ENCODE measurements around the gene KRT78. TPM values are rescaled to one million over a fixed set of nuclear protein-coding genes. Genes with fewer than 3 reads are reported as not detected.
"Not testable (repeated sequence)": the region's sequence is repeated elsewhere in the genome, so short reads cannot be mapped to it uniquely, and the experiment has no call there.

Gene KRT78
- total RNA-seq, 1 donor = not detected

DNA sequence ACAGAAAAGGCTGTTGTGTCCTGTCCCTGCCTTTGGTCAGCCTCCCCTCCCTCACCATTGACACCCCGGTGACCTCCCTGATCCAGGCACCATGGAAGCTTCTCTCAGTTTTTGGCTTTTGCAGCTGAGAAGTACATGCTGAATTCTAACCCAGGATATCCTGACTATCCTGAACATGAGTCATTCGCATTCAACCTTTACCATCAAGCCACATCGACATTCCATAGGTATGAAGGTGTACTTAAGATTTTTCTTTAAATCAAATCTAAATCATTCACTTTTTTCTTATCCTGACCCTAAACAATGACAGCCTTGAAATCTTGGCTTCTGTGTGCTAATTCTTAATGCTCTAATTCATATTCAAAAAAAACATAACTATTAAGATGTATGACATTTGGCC is 8.7 kb upstream of the KRT78 start:
- no peak overlapping the region for H3K4me3 ChIP-seq (ENCODE audit: low read length)
- H3K27me3 ChIP-seq (ENCODE audit: insufficient read depth, low read length) = no peaks in the 10 kb centered on the region
- H3K4me1 ChIP-seq (ENCODE audit: insufficient read depth, low read length) = no peaks in the 10 kb centered on the region

DNA sequence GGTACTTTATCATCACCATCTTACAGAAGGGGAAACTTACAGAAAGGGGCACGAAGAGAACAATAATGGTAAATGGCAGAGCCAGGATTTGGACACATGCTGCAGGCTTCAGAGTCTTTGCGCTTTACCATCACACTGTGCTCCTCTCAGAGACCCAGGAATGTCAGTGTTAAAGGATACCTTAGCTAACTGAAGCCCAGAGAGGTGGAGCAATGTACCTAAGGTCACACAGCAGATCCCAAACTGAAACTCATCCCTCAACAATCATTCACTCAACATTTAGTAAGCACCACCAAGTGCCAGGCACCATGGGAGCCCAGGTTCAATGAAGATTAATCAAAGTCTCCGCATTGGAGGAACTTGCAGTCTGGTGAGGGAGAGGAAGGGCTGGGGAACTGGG is 8.0 kb upstream of the KRT78 start:
- no peaks in the 10 kb centered on the region for H3K9me3 ChIP-seq (ENCODE audit: low read depth, low read length)
- no peaks in the 10 kb centered on the region for H3K4me1 ChIP-seq (ENCODE audit: insufficient read depth, low read length)
- no peak overlapping the region for H3K4me3 ChIP-seq (ENCODE audit: low read length)
- H3K27me3 ChIP-seq (ENCODE audit: insufficient read depth, low read length) = no peaks in the 10 kb centered on the region

More for the DNA sequence above, 8.7 kb upstream of the KRT78 start:
- H3K9me3 ChIP-seq (ENCODE audit: low read depth, low read length) = no peaks in the 10 kb centered on the region

DNA sequence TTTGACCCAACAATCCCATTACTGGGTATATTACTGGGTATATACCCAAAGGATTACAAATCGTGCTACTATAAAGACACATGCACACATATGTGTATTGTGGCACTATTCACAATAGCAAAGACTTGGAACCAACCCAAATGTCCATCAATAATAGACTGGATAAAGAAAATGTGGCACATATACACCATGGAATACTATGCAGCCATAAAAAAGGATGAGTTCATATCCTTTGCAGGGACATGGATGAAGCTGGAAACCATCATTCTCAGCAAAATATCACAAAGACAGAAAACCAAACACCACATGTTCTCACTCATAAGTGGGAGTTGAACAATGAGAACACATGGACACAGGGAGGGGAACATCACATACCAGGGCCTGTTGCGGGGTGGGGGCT is 7.3 kb upstream of the KRT78 start:
- H3K4me3 ChIP-seq (ENCODE audit: low read length); H3K27me3 ChIP-seq (ENCODE audit: insufficient read depth, low read length); H3K9me3 ChIP-seq (ENCODE audit: low read depth, low read length); H3K4me1 ChIP-seq (ENCODE audit: insufficient read depth, low read length): not testable (repeated sequence)

DNA sequence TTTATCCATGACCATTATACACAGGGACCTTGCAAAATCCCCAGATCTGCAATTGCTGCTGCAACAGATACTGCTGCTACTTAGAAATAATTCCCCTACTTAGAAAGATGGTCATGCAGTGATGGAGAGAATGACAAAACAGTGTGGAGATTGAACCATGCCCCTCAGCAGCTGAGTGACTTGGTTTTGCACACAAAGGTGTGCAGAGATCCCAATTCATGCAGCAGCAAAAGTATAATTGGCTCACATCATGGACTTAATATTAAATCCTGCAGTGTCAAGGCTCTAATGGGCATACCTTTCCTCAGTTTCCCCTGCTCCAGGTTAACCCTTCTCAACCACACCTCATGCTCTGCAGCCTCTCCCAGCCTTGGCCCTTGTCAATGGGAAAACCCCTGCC is 3.0 kb upstream of the KRT78 start:
- H3K4me3 ChIP-seq (ENCODE audit: low read length) = no peak overlapping the region
- H3K27me3 ChIP-seq (ENCODE audit: insufficient read depth, low read length) = no peaks in the 10 kb centered on the region
- H3K9me3 ChIP-seq (ENCODE audit: low read depth, low read length) = no peaks in the 10 kb centered on the region
- no peaks in the 10 kb centered on the region for H3K4me1 ChIP-seq (ENCODE audit: insufficient read depth, low read length)

DNA sequence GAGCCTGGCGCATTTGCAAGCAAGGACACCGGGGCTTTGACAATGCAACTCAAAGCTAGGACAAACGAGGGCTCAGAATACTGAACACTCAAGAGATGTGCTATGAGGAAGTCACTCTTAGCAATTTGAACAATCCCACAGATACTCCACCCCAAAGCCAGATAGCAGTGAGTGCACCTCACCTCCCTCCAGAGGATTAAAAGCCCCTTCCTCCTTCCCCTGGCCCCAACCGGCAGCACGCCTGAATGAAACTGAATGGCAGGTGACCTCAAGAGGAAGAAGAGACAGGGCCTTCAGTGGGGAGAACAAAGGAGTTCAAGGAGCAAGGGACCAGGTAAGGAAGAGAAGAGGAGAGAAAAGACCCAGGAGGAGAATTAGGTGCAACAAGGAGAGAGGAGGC is 1.9 kb upstream of the KRT78 start:
- H3K4me1 ChIP-seq (ENCODE audit: insufficient read depth, low read length) = no peaks in the 10 kb centered on the region
- no peaks in the 10 kb centered on the region for H3K9me3 ChIP-seq (ENCODE audit: low read depth, low read length)
- H3K27me3 ChIP-seq (ENCODE audit: insufficient read depth, low read length) = no peaks in the 10 kb centered on the region
- H3K4me3 ChIP-seq (ENCODE audit: low read length) = no peak overlapping the region

DNA sequence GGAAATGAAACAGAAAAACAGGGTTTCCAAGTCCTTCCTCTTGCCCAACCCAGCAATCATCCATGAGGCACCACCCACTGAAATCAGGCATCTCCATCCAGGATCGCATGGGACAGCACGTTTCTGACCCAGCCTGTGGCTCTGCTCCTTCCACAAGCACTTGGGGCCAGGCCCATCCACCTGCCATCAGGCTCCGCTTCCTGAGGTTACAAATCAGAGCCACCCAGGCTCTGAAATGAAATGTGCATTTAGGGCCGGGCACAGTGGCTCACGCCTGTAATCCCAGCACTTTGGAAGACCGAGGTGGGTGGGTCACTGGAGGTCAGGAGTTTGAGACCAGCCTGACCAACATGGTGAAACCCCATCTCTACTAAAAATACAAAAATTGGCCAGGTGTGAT is 717 bp upstream of the KRT78 start:
- Histone ChIP-seq H3K4me1 (ENCODE audit: insufficient read depth, low read length) (no peaks in the 10 kb centered on the region), H3K4me3 (ENCODE audit: low read length) (no peak overlapping the region), H3K27me3 (ENCODE audit: insufficient read depth, low read length) (no peaks in the 10 kb centered on the region), H3K9me3 (ENCODE audit: low read depth, low read length) (no peaks in the 10 kb centered on the region)

DNA sequence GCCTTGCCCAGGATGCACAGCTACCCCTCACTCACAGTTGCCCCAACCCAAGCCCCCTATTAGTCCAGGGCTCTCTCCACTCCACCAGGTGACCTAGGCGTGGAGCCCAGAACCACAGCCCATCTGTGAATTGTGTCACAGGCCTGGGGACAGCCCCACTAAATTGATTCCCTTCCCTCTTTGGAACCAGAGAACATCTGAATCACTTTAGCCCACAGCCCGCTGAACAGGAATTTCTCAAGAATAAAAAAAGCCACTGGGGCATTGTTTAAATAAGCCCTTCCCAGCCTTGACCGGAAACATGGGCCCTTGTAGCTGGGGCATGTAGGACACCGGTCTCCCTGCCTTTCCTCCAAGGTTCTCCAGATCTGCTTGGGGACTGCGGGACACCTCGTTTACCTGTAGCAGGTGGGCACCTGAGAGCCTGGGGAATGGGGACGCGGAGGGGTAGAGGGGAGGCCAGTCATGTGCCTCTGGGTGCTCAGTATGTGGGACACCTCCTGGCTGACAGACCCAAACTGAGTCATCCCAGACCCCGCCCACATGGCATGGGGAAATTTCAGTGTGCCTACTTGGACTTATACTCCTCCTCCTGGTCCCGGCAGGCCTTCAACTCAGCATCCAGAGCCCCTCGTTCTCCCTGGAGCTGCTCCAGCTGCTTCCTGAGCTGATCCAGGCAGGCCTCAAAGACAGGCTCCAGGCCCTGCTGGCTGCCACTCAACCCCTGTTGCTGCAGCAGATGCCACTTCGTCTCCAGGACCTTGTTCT is 1.3 kb downstream of the KRT78 start:
- H3K9me3 ChIP-seq (ENCODE audit: low read depth, low read length) = no peaks in the 10 kb centered on the region

DNA sequence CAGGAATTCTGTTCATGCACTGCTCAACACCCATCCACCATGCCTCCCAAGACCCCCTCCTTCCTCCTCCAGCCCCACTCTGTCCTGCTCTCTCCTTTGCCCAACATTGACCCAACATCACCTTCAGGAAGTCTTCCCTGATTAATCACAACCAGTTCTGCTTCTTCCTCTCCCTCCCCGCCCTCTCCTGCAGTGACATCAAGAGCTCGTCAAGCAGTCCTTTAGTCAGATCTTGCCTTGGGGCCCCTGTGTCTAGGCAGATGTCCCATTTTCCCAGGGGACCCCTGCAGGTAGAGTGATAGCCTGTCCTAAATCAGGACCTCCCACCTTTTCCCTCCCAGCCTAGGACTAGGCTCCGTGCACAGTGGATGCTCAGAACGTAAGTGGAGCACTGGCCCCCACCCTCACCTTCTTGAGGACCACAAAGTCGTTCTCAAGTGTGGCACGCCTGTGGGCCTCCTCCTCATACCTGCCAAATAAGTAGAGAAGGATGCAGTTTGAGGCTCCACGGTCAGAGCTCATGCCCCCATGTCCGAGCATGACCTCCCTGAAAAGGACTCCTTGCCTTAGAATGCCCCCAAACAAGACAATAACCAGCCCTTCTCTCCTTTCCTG is 2.3 kb downstream of the KRT78 start:
- Histone ChIP-seq H3K4me3 (ENCODE audit: low read length) (no peak overlapping the region), H3K4me1 (ENCODE audit: insufficient read depth, low read length) (no peaks in the 10 kb centered on the region), H3K9me3 (ENCODE audit: low read depth, low read length) (no peaks in the 10 kb centered on the region), H3K27me3 (ENCODE audit: insufficient read depth, low read length) (no peaks in the 10 kb centered on the region)

More for the DNA sequence above, 1.3 kb downstream of the KRT78 start:
- H3K27me3 ChIP-seq (ENCODE audit: insufficient read depth, low read length) = no peaks in the 10 kb centered on the region
- H3K4me1 ChIP-seq (ENCODE audit: insufficient read depth, low read length) = no peaks in the 10 kb centered on the region
- no peak overlapping the region for H3K4me3 ChIP-seq (ENCODE audit: low read length)

DNA sequence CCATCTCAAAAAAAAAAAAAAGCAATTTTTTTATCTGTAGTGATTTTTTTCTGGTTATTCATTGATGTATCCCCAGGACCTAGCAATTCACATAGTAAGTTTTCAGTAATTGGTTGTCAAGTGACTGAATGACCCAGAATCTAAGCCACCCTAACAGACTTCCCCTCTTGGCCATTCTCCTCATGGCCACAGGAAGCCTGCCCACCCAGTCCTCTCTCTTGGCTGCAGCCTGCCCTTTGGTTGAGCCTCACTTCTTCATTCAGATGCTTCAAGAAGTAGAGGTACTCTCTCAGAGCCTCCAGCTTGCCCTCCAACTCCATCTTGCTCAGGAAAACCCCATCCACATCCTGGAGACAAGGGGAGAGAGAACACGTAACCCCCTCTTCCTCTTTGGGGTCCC is 2.8 kb downstream of the KRT78 start:
- Histone ChIP-seq H3K4me1 (ENCODE audit: insufficient read depth, low read length) (no peaks in the 10 kb centered on the region), H3K4me3 (ENCODE audit: low read length) (no peak overlapping the region), H3K9me3 (ENCODE audit: low read depth, low read length) (no peaks in the 10 kb centered on the region), H3K27me3 (ENCODE audit: insufficient read depth, low read length) (no peaks in the 10 kb centered on the region)

DNA sequence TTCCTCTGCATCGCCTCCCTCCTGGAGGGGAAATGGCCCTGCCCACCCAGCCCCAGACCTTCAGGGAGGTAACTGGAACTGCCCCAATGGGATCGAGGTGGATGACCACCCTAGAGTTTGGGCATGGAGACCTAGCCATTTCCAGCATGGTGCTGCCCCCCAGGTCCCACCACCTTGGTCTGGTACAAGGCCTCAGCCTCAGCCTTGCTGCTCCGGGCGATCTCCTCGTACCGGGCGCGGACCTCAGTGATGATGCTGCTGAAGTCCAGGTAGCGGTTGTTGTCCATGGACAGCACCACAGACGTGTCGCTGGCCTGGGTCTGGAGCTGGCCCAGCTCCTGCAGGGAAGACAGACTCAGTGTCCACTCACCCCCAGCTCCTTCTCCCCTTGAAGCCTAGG is 4.4 kb downstream of the KRT78 start:
- H3K27me3 ChIP-seq (ENCODE audit: insufficient read depth, low read length) = no peaks in the 10 kb centered on the region
- no peaks in the 10 kb centered on the region for H3K4me1 ChIP-seq (ENCODE audit: insufficient read depth, low read length)
- no peaks in the 10 kb centered on the region for H3K9me3 ChIP-seq (ENCODE audit: low read depth, low read length)
- H3K4me3 ChIP-seq (ENCODE audit: low read length) = no peak overlapping the region

DNA sequence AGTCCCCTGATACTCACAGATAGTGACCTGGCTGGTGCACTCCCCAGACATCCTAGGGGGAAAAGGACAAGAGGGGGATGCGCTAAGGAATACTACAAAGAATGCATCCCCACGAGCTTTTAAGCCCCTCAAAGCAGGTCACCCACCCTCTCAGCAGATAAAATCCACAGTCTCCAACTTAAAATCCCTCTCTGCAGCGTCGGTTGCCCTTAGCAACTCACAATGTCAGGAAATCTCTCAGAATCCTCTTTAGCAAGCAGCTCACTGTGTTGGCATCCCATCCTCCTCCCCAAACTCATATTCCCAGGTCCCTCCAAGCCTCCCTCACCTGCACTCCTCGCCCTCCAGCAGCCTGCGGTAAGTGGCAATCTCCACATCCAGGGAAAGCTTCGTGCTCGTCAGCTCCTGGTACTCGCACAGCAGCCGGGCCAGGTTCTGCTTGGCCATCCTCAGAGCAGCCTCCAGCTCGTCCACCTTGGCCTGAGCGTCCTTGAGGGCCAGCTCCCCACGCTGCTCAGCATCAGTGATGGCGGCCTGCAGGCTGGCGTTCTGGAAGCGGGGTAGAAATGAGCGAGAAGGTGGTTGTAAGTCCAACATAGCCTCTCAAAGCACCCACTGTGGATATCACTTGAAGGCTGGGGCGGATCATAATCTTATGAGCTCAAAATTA is 9.2 kb downstream of the KRT78 start:
- Histone ChIP-seq H3K4me1 (ENCODE audit: insufficient read depth, low read length) (peaks cover 20% of the 10 kb centered on the region), H3K27me3 (ENCODE audit: insufficient read depth, low read length) (no peaks in the 10 kb centered on the region), H3K4me3 (ENCODE audit: low read length) (no peak overlapping the region), H3K9me3 (ENCODE audit: low read depth, low read length) (no peaks in the 10 kb centered on the region)

DNA sequence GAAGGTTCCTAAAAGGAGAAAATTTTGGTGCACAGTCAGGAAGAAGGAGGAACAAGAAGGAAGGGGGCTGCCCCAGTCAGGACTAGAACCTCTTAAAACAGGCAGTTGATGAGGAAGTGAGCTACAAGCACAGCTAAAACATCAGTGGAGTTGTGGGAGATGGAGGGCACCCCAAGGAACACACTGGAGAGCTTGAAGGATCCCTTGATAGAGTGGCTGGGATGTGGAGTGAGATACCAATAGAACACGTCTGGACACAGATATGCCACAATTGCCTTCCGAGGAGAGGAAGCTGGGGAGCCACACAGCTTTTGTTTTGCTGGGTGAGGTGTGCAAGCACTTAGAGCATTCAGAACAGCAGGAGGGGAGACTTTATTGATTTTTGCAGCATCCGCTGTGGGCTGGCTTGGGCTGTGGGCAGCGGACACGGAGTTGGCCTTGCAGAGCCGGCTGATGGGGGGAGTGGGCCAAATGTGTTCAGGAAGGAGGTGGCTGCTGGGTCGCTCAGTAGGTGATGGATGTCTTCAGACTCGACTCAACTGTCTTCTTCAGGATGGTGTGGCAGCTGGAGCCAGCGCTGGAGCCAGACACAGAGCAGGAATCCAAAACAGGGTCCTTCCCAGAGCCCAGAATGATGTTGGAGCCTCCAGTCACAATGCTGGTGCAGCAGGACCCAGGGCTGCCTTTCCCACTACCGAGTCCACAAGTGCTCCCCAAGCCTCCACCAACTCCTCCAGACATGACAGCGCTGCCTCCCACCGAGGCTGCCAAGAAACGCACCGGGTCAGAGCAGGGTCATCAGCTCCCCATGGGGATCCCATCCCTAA is 10.0 kb downstream of the KRT78 start:
- H3K9me3 ChIP-seq (ENCODE audit: low read depth, low read length) = no peaks in the 10 kb centered on the region
- H3K27me3 ChIP-seq (ENCODE audit: insufficient read depth, low read length) = no peaks in the 10 kb centered on the region
- H3K4me1 ChIP-seq (ENCODE audit: insufficient read depth, low read length) = peaks cover 20% of the 10 kb centered on the region
- H3K4me3 ChIP-seq (ENCODE audit: low read length) = no peak overlapping the region

DNA sequence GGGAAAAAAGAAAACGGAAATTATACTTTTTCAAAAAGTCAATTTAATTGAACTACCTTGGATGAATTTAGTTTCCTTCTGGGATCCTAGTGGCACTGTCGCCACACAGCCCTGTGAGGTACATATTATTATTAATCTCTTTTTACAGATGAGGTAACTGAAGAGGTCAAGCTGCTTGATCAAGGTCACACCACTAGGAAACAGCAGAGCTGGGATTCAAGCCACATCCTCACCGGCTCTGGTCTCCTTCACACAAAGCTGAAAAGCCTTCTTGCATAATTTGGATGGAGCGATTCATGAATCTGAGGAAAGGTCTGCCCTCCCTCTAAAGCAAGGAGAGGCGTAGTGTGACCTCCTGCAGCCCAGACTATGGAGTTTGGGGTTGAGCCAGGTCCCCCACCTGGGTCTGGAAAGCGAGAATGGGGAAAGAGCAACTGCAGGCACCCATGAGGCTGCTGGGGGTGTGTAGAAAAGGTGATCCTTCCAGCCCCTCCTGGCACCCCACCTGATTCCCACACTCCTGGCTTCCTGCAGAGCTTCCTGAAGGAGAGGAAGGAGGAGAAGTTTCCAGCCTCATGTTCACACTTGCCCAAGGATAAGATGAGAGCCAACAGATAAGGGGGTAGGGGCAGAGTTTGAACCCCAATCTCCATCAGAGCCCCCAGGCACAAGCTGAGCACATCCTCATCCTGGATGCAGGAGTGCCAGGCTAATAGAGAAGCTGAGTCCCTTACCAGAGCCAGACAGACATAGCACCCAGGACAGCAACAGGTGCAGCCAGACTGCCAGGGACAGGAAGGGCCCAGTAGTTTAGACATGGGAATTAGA is 10.8 kb downstream of the KRT78 start:
- no peak overlapping the region for H3K4me3 ChIP-seq (ENCODE audit: low read length)
- no peaks in the 10 kb centered on the region for H3K9me3 ChIP-seq (ENCODE audit: low read depth, low read length)
- no peaks in the 10 kb centered on the region for H3K27me3 ChIP-seq (ENCODE audit: insufficient read depth, low read length)
- peaks cover 20% of the 10 kb centered on the region for H3K4me1 ChIP-seq (ENCODE audit: insufficient read depth, low read length)

DNA sequence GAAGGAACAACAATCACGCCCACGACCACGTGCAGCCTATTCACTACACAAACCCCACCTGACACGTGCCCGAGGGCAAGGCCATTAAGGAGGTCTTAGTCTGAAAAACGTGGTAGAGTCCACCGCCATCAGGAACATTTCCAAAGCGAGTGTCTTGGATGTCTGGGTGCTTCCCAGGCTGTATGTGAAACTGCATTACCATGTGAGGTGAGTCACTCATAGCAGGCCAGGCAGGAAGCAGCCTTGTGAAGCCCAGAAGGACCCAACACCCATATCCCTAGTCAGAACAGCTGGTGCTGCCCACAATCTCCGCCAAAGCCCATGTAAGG is 11.4 kb downstream of the KRT78 start:
- H3K4me3 ChIP-seq (ENCODE audit: low read length) = no peak overlapping the region

More for the DNA sequence above, 11.4 kb downstream of the KRT78 start:
- Histone ChIP-seq H3K9me3 (ENCODE audit: low read depth, low read length) (no peaks in the 10 kb centered on the region), H3K27me3 (ENCODE audit: insufficient read depth, low read length) (no peaks in the 10 kb centered on the region), H3K4me1 (ENCODE audit: insufficient read depth, low read length) (peaks cover 20% of the 10 kb centered on the region)
